Activated CD8-positive, alpha-beta T cell treated with anti-CD3 and anti-CD28 coated beads for 36 hours (primary cell): ENCODE data around the gene BAG2. TPM values are rescaled to one million over a fixed set of nuclear protein-coding genes. Genes with fewer than 3 reads are reported as not detected.

Experiments
- ATAC-seq: fragments of 200-7000 bp; cut with Tn5 transposase; one replicate; pipeline ENCODE4 v1.10.0; 2021; ENCODE audit warnings: mild to moderate bottlenecking, moderate library complexity
- CTCF ChIA-PET: fragments of 350-600 bp; sonication (Branson Sonifier 250); formaldehyde crosslinking; loops from one replicate; lab custom pipeline; 2021; ENCODE audit warnings: antibody characterized with exemption; lab: Charles Lee
- POLR2A ChIA-PET: fragments of 350-600 bp; sonication (Branson Sonifier 250); formaldehyde crosslinking; loops from one replicate; lab custom pipeline; 2021; ENCODE audit warnings: antibody characterized with exemption; lab: Charles Lee
- DNase-seq: peaks from one replicate; pipeline ENCODE4 v3.0.0-alpha.2; 2020
- H3K27ac Mint-ChIP-seq: one replicate; pipeline ENCODE4 v1.8.0; 2021; ENCODE audit warnings: mild to moderate bottlenecking, mixed read lengths
- H3K27me3 Mint-ChIP-seq: one replicate; pipeline ENCODE4 v1.8.0; 2021; ENCODE audit warnings: mixed read lengths
- H3K36me3 Mint-ChIP-seq: one replicate; pipeline ENCODE4 v1.8.0; 2021; ENCODE audit warnings: low read depth, mixed read lengths
- H3K4me1 Mint-ChIP-seq: one replicate; pipeline ENCODE4 v1.8.0; 2021; ENCODE audit warnings: low read depth, mixed read lengths
- H3K4me3 Mint-ChIP-seq: one replicate; pipeline ENCODE4 v1.8.0; 2021; ENCODE audit warnings: mild to moderate bottlenecking, moderate library complexity, mixed read lengths
- H3K9me3 Mint-ChIP-seq: one replicate; pipeline ENCODE4 v1.8.0; 2021; ENCODE audit warnings: mixed read lengths
- intact Hi-C: fragments of 100-400 bp; cut with micrococcal nuclease; formaldehyde crosslinking; loops from one replicate; pipeline ENCODE4 v1.10.0; 2022
- total RNA-seq, 2 experiments: library from RNA; stranded (reverse); gene quantifications; one replicate each; pipeline ENCODE4 v1.2.3, GENCODE V29; 2021
- TF ChIP-seq, protein P1 (sequence below): fragments of 200-600 bp; IDR thresholded peaks from one replicate; pipeline ENCODE4 v1.8.0; 2022; ENCODE audit warnings: antibody characterized with exemption, mild to moderate bottlenecking

BAG2 gene
- total RNA-seq, 2 experiments from 2014 or later = 8.4 to 8.9 TPM

DNA sequence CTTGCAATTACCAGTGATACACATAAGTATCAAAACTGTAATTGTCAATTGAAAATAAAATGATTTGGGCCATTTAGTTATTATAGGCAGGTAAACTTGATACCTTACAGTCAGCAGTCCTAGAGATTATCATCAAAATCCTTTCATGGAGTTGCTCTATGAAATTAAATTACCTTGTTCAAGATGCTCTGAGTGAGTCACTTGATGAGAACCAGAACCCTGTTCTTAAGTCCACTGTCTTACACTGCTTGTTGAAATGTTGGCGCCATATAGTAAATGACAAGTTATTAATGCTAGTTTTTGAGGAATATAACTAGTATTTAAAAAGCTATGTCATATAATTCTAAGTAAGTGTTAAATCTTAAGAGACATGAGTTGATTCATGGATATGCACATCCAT, 37.2 kb upstream of the BAG2 start:
- H3K36me3 Mint-ChIP-seq = peaks cover 33% of the 10 kb centered on the region
- POLR2A ChIA-PET = no interaction called here
- H3K4me1 Mint-ChIP-seq = peaks cover 17% of the 10 kb centered on the region

DNA sequence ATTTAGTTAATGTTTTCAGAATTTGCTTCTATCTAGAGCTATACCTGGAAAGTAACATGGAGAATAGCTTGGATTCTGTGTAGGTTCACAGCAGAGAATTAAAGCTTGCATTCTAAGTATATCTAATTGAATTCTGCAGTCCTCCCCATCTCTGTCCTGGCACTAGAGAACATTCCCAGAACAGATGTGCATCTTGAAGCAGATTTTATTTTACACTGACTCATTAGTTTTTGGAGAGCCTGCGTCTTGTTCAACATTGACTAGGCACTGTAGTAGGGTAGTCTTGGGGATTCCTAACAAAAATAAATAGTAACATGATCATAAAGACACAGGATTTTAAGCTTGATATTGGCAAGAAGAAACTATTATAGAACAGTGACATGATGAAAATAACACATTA, 36.2 kb upstream of the BAG2 start:
- H3K27ac Mint-ChIP-seq = no peak overlapping the region
- H3K4me1 Mint-ChIP-seq = peaks cover 13% of the 10 kb centered on the region
- DNase-seq = no peak
- POLR2A ChIA-PET = no interaction called here
- H3K36me3 Mint-ChIP-seq = peaks cover 38% of the 10 kb centered on the region
- H3K9me3 Mint-ChIP-seq = no peaks in the 10 kb centered on the region
- ATAC-seq = no peak
- intact Hi-C loops = no loop called here
- TF ChIP-seq, protein P1, sequence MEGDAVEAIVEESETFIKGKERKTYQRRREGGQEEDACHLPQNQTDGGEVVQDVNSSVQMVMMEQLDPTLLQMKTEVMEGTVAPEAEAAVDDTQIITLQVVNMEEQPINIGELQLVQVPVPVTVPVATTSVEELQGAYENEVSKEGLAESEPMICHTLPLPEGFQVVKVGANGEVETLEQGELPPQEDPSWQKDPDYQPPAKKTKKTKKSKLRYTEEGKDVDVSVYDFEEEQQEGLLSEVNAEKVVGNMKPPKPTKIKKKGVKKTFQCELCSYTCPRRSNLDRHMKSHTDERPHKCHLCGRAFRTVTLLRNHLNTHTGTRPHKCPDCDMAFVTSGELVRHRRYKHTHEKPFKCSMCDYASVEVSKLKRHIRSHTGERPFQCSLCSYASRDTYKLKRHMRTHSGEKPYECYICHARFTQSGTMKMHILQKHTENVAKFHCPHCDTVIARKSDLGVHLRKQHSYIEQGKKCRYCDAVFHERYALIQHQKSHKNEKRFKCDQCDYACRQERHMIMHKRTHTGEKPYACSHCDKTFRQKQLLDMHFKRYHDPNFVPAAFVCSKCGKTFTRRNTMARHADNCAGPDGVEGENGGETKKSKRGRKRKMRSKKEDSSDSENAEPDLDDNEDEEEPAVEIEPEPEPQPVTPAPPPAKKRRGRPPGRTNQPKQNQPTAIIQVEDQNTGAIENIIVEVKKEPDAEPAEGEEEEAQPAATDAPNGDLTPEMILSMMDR = no peak
- CTCF ChIA-PET = no interaction called here
- no peaks in the 10 kb centered on the region for H3K27me3 Mint-ChIP-seq
- H3K4me3 Mint-ChIP-seq = no peak overlapping the region

More for the DNA sequence above, 37.2 kb upstream of the BAG2 start:
- CTCF ChIA-PET = interaction anchor here (1.1 kb wide), 1 partner anchor 181 kb away, joined by 4 read pairs; no protein-coding TSS in a partner anchor
- Mint-ChIP-seq H3K27me3 (no peaks in the 10 kb centered on the region), H3K4me3 (no peak overlapping the region), H3K27ac (no peak overlapping the region), H3K9me3 (no peaks in the 10 kb centered on the region)
- TF ChIP-seq, protein P1 = no peak
- intact Hi-C loops = no loop called here
- ATAC-seq (no peak), DNase-seq (no peak)

DNA sequence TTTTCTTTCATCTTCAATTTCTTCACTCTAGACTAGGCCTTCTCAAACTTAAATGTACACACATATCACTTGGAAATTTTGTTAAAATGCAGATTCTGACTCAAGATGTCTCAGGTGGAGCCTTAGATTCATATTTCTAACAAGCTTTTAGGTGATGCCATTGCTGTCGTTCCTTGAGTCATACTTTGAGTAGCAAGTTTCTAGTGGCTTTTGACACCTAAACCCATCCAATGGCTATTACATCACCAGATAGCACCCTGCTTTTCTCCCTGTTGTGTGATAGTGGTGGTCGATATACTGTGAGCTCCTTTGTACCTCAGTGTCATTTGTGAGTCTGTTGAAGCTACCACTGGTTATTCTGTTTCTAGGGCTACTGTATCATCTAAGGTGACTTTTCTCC, 34.8 kb upstream of the BAG2 start:
- CTCF ChIA-PET = no interaction called here
- intact Hi-C loops = no loop called here
- H3K4me1 Mint-ChIP-seq = peaks cover 13% of the 10 kb centered on the region
- peak overlapping the region; percentile 6 for H3K27ac Mint-ChIP-seq
- no peaks in the 10 kb centered on the region for H3K27me3 Mint-ChIP-seq
- POLR2A ChIA-PET = no interaction called here
- H3K4me3 Mint-ChIP-seq = no peak overlapping the region
- peaks cover 50% of the 10 kb centered on the region for H3K36me3 Mint-ChIP-seq
- DNase-seq (no peak), ATAC-seq (peak; percentile 82)
- TF ChIP-seq, protein P1 = no peak
- H3K9me3 Mint-ChIP-seq = no peaks in the 10 kb centered on the region

DNA sequence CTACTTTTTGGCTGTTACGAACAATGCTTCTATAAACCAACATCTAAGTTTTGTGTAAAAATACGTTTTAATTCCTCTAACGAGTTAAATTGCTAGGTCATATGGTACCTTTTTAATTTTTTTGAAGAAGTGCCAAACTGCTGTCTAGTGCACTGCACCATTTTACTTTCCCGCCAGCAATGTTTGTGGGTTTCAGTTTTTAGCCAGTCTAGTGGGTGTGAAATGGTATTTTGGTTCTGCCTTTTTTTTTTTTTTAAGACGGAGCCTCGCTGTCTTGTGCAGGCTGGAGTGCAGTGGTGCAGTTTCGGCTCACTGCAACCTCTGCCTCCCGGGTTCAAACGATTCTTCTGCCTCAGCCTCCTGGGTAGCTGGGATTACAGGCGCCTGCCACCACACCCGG, 34.1 kb upstream of the BAG2 start:
- no peak overlapping the region for H3K27ac Mint-ChIP-seq
- DNase-seq (no peak), ATAC-seq (no peak)
- ChIA-PET CTCF (no interaction called here), POLR2A (no interaction called here)
- H3K36me3 Mint-ChIP-seq = peaks cover 54% of the 10 kb centered on the region
- TF ChIP-seq, protein P1 = no peak
- intact Hi-C loops = no loop called here
- no peaks in the 10 kb centered on the region for H3K9me3 Mint-ChIP-seq
- H3K4me1 Mint-ChIP-seq = peaks cover 13% of the 10 kb centered on the region
- H3K4me3 Mint-ChIP-seq = no peak overlapping the region
- no peaks in the 10 kb centered on the region for H3K27me3 Mint-ChIP-seq

DNA sequence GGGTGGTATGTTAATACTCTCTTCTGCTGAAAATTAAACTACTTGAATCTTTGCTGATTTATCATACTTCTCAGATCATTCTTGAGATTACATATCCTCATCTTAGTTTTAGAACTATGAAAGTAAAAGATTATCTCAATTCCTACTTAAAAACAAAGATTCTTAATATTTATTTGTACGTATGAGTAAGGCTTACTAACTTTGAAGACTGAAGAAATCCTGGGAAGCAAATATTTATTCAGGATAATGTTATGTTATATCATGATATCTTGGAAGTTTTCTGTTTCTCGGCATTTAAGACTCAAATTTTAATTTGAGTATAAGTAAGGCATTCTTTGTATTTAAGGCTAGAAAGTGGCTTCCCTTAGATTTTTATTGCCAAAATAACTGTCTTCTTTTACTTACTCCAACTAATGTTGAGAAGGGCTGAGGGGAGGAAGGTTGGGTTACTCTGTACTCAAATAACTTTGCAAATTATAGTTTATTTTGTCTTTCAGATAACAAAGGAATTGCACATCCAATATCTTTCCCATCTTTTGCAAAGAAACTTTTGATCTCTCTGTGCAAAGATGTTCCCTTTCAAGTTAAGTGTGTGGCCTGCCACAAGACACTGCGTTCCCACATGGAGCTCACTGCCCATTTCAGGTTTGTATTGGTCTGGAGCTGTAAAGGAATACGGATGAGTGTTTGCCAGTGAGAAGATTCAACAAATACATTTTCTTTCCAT, 30.5 kb upstream of the BAG2 start:
- no peaks in the 10 kb centered on the region for H3K27me3 Mint-ChIP-seq
- ChIA-PET POLR2A (no interaction called here), CTCF (no interaction called here)
- no peak overlapping the region for H3K4me3 Mint-ChIP-seq
- DNase-seq (no peak), ATAC-seq (no peak)
- peaks cover 11% of the 10 kb centered on the region for H3K4me1 Mint-ChIP-seq
- intact Hi-C loops = no loop called here
- TF ChIP-seq, protein P1 = no peak
- H3K9me3 Mint-ChIP-seq = no peaks in the 10 kb centered on the region
- H3K36me3 Mint-ChIP-seq = peaks cover 58% of the 10 kb centered on the region
- H3K27ac Mint-ChIP-seq = no peak overlapping the region
